CMK (cell line): ENCODE data around the gene LRCH4.

Source experiments
- DNase-seq: peaks from one replicate; pipeline ENCODE4 v3.0.0-alpha.2; 2010; ENCODE audit warnings: low read depth

Gene LRCH4

DNA sequence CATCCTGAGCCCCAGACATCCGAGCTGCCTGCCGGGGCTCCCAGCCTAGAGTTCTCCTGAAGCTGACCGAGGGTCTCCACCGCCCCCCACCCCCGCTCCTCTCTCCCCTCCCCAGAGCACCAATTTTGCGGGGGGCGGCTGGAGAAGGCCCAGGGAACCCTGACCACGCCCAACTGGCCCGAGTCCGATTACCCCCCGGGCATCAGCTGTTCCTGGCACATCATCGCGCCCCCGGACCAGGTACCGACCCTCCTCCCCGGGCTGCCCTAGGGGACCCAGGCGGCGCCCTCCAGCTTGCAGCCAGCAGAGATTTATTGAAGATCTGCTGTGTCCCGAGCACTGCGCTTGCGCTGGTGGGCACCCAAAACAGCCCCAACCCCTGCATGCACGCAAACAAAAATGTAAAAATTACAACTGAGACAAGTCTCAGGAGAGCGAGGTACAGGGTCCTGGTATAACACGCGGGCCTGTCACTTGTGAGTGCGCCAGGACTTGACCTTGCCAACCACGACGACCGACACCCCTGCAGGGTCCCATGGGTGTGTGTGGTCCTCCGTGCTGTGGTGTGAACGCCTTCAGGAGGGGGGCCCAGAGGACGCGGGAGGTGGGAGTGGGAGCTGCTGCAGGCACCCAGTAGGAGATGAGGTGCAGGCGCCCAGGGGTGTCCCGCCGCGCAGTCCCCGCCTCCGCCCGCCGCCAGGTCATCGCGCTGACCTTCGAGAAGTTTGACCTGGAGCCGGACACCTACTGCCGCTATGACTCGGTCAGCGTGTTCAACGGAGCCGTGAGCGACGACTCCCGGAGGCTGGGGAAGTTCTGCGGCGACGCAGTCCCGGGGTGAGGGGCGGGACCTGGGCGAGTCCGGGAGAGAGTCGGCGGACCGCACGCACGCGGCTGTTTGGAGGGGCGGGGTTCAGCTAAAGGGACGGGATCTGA is 19.3 kb upstream of the LRCH4 start:
- DNase-seq = no peak

DNA sequence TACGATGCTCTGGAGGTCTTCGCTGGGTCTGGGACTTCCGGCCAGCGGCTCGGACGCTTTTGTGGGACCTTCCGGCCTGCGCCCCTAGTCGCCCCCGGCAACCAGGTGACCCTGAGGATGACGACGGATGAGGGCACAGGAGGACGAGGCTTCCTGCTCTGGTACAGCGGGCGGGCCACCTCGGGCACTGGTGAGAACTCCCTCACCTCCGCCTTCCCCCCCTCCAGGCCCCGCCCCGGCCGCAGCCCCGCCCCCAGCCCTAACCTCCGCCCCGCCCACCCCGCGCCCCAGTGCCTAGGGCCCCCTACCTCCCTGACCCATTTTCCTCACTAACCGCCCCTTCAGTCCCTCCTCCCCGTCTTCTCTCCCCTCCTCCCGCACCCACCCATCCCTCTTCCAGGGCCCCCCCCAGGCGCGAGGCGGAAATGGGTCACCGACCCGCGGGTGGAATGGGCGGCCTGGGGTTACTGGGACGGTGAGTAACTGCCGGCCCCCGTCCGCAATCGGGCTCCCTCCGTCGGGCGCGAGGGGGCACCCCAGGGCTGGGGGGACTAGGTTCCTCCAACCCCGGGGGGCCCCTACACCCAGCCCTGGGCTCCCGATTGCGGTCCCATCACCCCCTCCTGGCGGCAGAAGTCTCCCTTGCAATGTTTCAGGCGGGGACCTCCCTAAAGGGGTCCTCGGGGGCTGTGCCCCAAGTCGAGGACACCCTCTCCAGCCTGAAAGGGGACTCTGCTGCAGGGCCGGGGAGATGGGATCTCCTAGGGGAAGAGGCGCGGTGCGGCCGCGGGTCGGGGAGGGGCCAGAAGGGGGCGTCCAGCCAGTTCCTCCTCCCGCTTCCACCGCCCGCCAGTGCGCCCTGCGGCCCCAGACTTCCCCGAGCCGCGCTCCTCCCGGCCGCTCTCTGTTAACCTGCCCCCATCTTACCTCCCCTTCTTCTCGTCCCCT is 18.4 kb upstream of the LRCH4 start:
- DNase-seq = no peak

DNA sequence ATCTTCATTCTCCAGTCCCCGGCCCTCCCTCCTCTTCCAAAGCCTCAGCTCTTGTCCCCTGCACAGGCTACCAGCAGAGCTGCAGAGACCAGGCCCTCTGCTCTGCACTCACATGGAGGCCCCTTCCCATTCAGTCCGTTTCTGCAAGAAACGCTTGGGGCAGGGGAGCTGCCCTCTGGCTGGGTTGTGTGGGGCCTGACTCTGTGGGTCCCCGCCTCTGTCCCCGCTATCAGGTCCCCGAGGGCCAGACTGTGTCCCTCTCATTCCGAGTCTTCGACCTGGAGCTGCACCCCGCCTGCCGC is 17.7 kb upstream of the LRCH4 start:
- DNase-seq = no peak

DNA sequence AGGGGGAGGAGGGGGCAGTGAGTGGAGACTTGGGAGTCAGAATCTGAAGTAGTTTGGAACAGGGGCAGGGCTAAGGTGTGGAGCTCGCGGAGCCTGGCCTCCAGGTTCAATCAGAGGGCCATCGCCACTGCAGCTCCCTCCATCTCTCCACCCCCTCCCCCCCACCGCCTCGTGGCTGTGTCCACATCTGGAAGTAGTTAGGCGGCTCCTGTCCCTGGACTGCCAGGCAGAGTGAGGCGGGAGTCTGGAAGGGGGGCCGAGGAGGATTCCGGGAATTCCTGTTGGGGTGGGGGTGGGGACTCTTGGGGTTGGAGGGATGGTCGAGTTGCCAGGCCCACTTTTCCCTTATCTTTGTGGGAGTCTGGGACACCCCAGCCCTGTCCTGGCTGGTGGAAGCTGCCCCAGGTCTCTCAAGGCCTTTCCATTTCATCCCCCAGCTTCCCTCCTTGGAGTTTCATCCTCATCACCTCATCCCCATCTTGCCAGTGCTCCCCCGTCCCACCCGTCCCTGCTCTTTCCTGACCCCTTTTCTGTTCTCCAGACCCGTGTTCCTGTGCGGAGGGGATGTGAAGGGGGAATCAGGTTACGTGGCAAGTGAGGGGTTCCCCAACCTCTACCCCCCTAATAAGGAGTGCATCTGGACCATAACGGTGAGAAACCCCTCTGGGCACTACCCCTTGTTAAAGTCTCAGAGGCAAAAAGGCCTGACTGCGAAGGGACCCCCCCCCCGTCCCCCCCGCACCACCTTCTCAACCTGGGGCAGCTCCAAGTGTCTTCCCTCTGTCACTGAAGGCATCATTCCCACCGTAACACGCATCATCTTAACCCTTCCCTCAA is 17.2 kb upstream of the LRCH4 start:
- no peak for DNase-seq

DNA sequence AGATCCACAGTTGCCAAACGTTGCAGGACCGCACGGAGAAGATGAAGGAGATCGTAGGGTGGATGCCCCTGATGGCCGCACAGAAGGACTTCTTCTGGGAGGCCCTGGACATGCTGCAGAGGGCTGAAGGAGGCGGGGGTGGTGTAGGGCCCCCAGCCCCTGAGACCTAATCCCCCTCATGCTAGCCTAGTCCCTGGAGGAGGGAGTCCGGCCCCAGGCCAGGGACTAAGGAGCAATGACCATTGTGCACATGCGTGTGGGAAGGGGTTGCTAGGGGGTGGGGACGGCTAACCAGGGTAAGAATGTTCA is 14.8 kb upstream of the LRCH4 start:
- no peak for DNase-seq

DNA sequence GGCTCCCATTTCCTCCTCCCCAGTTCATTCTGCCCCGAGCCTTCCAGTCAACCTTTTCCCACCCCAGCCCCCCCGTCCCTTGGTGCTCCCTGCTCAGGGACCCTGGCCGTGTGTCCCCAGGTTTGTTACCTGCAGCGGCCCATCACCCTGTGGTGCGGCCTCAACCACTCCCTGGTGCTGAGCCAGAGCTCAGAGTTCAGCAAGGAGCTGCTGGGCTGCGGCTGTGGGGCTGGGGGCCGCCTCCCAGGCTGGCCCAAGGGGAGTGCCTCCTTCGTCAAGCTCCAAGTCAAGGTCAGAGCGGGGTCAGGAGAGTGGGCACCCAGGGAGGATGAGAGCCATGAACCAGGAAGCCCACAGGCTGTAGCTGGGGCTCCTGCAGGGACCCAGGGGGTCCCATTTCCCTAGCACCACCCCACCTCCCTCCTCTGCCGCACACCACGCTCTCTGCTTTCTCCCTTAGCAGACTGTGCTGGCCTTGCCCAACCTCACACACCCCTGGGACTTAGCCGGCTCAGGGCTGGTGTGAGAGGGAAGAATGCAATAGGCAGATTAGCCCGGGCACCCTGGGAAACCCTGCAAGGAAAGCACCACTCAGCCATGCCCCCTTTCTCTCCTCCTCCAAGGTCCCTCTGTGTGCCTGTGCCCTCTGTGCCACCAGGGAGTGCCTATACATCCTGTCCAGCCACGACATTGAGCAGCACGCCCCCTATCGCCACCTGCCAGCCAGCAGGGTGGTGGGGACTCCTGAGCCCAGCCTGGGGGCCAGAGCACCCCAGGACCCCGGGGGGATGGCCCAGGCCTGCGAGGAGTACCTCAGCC is 14.2 kb upstream of the LRCH4 start:
- DNase-seq = no peak

DNA sequence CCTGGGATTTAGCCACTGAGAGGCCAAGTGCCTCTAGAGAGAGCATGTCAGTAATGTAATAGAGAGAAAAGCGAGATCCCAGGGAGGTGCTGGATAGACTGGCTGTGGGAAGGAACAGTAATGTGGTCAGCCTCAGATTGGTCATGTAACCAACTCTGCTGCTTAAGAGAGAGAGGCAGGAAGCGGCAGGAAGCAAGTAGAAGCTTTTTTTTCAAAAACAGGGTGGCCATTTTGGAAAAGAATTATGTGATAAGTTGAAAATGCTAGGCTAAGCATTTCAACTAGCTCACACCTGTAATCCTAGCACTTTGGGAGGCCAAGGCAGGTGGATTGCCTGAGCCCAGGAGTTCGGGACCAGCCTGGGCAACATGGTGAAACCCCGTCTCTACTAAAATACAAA is 12.5 kb upstream of the LRCH4 start:
- DNase-seq = no peak

DNA sequence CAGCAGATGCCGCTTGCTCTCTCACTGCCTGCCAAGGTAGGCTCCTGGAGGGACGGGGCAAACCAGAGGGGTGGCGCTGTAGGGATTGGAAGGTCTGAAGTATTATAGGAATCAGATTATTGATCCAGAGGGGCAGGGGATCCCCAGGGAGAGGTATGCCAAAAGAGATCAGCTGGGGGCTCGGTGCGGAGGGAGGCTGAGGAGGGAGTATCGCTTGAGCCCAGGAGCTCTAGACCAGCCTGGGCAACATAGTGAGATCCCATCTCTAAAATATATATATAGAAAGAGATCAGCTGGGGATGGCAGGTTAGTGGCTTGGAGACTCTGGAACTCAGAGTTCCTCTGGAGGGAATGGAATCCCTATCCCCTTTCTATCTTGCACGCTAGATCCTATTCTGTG is 9.3 kb upstream of the LRCH4 start:
- no peak for DNase-seq

DNA sequence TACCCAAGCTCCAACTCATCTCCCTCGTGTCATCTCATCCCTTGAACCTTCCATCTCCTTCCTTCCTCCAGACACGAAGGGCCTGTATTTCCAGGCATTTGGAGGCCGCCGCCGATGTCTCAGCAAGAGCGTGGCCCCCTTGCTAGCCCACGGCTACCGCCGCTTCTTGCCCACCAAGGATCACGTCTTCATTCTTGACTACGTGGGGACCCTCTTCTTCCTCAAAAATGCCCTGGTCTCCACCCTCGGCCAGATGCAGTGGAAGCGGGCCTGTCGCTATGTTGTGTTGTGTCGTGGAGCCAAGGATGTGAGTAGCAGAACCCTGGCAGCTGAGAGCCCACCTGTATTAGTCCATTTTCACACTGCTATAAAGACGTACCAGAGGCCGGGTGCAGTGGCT is 5.7 kb upstream of the LRCH4 start:
- DNase-seq = no peak

DNA sequence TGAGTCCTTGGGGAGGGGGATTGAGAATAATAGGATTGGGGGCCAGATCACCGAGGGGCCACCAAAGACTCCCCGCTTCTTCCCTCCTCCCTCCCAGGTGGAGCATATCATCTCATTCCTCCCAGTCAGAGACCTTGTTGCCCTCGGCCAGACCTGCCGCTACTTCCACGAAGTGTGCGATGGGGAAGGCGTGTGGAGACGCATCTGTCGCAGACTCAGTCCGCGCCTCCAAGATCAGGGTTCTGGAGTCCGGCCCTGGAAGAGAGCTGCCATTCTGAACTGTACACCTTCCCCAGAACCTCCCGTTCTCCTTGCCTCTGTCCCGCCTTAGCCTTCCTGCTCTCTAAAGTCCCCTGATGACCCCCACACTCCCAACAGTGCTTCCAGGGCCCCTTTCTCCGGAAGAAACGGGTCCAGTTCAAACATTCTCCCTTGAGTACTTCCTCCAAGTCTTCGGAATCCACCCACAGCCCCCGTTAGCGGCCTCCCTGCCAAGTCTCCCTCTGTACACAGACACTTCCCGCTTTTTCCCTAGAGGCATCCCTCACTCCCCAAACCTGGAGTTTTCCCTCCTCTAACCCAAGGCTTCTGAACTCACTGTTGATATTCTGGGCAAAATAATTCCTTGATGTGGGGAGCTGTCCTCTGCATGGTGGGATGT is 4.3 kb upstream of the LRCH4 start:
- no peak for DNase-seq

DNA sequence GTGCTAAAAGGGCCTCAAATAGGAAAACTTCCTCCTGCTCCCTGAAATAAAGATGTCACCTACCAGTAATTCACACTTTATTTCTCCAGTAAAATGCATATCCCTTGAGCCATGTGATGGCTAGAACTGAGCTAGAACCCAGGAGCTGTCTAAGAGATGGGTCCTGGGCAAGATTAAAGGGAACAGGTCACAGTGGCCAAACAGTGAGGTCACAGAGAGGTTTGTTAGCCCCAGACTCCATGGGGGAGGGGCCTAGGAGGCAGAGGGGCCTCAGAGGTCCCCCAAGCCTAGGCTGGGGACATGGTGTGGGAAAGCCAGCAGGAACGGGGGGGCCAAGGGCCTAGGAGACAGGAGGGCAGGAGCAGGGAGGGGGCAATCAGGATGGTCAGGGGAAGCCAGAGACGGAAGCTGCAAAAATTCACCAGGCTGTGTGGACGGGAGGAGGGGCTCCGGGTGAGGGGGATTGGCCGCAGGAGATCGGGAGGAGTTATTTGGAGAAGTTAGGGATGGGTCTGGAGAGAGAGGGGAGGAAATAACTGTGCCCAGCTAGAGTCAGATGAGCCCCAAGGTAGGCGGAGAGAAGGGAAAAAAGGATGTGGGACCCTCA is 3.5 kb upstream of the LRCH4 start:
- DNase-seq = no peak

DNA sequence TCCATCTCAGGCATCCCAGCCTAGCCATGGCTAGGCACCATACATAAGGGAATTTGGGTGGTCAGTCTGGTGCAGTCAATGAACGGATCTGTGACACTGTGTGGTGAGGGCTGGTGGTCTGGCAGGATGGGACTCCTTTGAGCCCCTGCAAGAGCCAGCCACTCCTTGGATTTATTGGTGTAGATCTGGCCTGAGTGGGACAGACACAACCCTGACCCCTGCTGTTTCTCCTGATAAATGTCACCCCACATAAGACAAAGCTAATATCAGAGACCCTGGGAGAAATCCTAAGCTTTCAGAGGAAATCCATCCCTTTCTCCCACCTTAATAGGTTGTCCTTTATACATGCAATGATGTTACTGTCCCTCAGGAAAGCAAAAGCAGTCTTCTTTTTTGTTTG is 2.5 kb upstream of the LRCH4 start:
- DNase-seq = no peak

DNA sequence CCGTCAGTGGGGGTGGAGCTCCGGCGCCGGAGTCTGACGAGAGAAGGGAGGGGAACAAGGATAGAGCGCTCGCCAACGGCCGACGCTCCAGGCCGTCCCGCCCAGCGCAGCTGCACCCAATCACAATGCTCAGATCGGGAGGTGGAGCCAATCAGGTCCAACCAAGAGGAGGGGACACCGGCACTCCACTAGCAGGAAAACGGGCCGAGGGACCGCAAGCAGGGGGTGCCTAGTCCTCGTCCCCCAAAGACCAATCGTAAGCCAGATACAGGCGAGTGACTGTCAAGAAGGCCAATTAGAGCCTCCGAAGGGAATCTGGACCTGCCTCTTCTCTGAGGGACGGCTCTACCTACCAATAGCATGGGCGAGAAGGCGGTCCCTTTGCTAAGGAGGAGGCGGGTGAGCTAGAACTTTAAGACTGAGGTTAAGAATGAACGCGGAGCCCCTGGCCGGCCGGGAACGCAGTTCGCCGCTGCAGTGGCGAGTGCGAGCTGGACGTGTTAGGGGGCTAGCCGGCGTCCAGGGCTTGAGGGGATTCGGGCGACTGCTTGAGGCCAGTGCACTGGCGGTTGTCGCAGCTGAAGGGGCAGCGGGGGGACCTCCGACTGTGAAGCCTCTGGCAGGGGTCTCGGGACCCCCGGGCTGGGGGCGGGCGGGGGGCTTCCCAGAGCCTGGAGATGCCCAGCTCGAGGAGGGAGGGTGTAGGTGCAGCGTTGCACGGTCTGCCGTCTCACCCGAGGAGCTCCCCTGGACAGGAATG is 517 bp upstream of the LRCH4 start, which contains the start of gene FBXO24:
TSS of gene FBXO24 (plus strand) at position 63 of the 760 bp plus-strand sequence. CDS start at position 361, 298 bp downstream.
- peak; percentile 100 for DNase-seq

DNA sequence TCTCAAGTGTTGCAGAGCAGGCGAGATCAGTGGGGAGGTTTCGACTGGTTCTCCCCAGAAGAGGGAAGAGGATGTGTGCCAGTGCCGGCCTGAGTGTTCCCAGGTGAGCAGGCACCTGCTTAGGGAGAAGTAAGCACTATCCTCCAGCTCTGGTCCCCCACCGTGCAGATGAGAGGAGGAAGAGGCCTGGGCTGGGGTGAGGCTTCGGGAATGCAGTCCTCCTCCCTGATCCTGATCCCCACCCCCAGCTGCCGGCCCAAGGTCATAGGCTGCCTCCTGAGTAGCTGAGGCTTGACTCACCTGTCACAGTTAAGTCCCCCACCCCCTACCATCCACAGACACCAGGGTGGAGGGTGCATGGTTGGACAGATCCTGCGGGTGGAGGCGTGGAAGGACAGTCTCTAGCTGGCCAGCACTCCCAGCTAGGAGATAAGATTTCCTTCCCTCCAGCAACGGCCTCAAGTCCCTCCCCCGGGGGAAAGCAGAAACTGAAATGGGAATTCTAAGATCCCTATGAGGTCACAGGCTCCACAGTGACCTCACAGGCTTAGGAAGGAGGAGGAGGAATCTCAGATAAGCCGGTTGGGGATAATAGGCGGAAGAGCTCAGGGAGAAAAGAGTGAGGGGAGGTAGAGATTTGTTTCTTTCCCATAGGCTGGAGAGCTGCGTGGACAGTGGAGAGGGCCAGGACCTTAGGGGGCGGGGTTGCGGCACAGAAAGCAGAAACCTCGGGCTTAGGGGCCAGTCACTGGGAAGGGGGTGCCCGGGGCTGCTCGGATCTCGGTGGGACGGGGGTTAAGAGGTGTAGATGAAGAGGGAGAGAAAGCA is 1.0 kb downstream of the LRCH4 start:
- DNase-seq = no peak

DNA sequence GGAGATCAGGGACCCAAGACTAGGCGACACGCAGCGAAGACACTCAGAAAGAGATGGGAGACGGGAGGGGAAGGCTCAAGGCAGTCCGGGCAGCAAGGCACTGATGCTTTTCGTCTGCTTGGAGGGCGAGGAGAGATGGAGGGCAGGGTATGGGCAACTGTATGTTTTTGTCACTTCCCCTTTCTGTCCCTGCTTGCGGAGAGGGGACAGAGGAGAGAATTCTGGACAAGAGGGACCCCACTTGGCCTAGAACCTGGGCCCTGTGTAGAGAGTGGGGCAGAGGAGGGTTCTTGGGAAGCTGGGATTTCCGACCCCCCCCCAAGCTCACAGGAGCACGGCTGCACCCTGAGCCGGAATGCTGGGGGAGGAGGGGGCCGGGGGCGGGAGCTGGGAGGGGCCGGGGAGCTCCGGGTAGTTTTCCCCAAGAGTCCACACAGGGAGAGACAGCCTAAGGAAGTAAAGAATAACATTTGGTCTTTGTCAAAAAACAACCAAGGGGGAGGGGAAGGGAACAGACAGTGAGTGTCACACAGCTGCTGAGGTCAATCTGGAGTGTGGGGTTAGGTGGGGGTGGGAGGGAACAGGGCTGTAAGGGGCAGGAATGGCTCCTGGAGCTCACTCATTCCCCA is 1.8 kb downstream of the LRCH4 start:
- no peak for DNase-seq

DNA sequence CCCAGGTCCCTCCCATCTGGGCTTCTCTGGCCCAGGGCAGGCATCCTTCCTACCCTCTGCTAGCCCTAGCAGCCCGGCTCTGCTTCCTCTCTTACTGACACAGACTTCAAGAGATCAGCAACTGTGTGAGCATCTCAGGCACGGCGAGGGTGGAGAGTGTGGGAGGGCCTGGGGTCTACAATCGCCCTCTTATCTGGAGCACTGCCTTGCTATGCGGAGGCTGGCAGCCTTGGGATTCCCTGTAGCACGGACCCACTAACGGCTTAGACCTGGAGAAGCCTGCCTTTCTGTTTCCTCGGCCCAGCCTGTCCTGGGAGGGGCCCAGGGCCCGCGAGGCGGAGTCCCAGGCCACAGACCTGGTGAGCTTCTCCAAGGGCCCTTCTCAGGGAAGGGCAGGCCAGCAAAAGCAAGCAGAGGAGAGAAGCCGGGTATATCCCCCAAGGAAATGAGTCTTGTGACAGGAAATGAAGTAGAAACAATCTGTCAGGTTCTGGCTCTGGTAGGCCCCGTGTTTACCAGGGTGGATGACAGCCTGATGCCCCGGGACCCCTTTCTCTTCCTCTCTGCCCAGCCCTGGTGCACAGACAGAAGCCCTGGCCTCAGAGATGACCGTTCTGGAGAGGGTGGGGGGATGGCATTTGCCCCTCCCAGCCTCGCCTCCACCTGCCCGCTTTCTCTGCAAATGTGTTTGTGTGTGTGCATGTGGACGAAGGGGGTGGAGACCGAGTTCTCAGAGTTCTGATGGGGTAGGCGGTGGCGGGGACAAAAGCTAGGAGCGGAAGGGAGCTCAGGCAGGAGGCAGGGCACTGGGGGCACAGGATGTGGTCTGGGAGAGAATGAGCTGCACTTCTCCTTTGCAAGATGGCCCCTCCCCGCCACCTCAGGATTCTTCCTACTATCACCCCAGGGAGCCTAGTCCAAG is 2.5 kb downstream of the LRCH4 start:
- peak; percentile 85 for DNase-seq

DNA sequence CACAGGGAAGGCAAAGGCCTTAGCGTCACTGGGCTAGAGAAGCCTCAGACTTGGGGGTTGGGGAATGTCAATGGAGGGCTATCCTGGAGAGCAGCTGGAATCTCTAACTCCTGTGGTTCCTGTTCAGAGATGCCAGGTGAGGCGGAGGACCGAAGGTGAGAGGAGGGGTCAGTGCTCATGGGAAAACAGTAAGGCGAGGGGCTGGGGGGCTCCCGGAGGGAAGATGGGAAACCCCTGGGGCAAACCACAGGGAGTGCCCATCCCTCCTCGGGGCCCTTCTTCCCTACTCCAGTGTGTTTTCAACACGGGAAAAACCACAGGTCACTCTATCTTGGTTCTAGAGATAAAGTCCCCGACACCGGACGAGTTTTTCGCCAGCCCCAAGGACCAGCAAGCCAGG is 3.3 kb downstream of the LRCH4 start:
- DNase-seq = no peak
